NCI-H345 (cell line): ENCODE results near the gene TMEM271.

Experiments used
- DNase-seq: peaks from one replicate; lab custom pipeline; 2025; lab: John Stamatoyannopoulos, UW

TMEM271 gene

GRCh38 chr4:534101-534575, 42.0 kb downstream of the TMEM271 start:
- no peak for DNase-seq

GRCh38 chr4:533318-534100, 42.6 kb downstream of the TMEM271 start:
- DNase-seq, result no peak

GRCh38 chr4:532588-533317, 43.3 kb downstream of the TMEM271 start:
- no peak for DNase-seq

- no peak for DNase-seq
Observed at GRCh38 chr4:531721-532565, 44.2 kb downstream of the TMEM271 start.

- DNase-seq, result no peak
Observed at GRCh38 chr4:531076-531475, 45.0 kb downstream of the TMEM271 start.

- DNase-seq, result no peak
Observed at GRCh38 chr4:530017-530781, 45.9 kb downstream of the TMEM271 start.

- DNase-seq, result no peak
Observed at GRCh38 chr4:529563-529962, 46.5 kb downstream of the TMEM271 start.

- no peak for DNase-seq
Observed at GRCh38 chr4:528835-529234, 47.3 kb downstream of the TMEM271 start.

GRCh38 chr4:528296-528695, 47.8 kb downstream of the TMEM271 start:
- no peak for DNase-seq

- DNase-seq, result no peak
Observed at GRCh38 chr4:526971-527460, 49.1 kb downstream of the TMEM271 start.

- DNase-seq, result no peak
Observed at GRCh38 chr4:526189-526909, 49.7 kb downstream of the TMEM271 start.

GRCh38 chr4:525660-526059, 50.4 kb downstream of the TMEM271 start:
- DNase-seq, result no peak

GRCh38 chr4:524196-524595, 51.9 kb downstream of the TMEM271 start:
- no peak for DNase-seq
